ENCODE measurements around the gene PRM2.

PRM2 gene

GRCh38 chr16:11231367-11231970 is 44.8 kb downstream of the PRM2 start:
- H3K4me2 ChIP-seq (ENCODE audit: low read depth, low read length, poor library complexity, severe bottlenecking), result no peak overlapping the region
- no peaks in the 10 kb centered on the region for H4K20me1 ChIP-seq (ENCODE audit: low read depth, low read length)
- H3F3A ChIP-seq (ENCODE audit: insufficient read depth), result no peaks in the 10 kb centered on the region
- H3K79me2 ChIP-seq (ENCODE audit: insufficient read depth, low read length), result no peaks in the 10 kb centered on the region
- H2AFZ ChIP-seq (ENCODE audit: low read depth, low read length, severe bottlenecking), result no peak overlapping the region
- no peaks in the 10 kb centered on the region for H3K9me3 ChIP-seq (ENCODE audit: insufficient read depth, low read length)
- H3K4me3 ChIP-seq (ENCODE audit: insufficient read depth, low read length, poor library complexity, severe bottlenecking), result no peak overlapping the region
- H3K36me3 ChIP-seq (ENCODE audit: low read length), result no peaks in the 10 kb centered on the region
- no peak overlapping the region for H3K27ac ChIP-seq (ENCODE audit: low read depth, low read length)
- H3K9ac ChIP-seq (ENCODE audit: low read length), result no peak overlapping the region
- H3K9me2 ChIP-seq (replicated peaks; ENCODE audit: insufficient read depth, low read length), result no peaks in the 10 kb centered on the region
- H3K27me3 ChIP-seq (ENCODE audit: low read length), result no peaks in the 10 kb centered on the region
- TF ChIP-seq CTCF (IDR thresholded peaks at IDR 0.05; ENCODE audit: insufficient read depth, low read length, poor library complexity, severe bottlenecking) (no peak), EZH2phosphoT487 (conservative IDR thresholded peaks at IDR 0.05; ENCODE audit: low read length) (no peak)

GRCh38 chr16:11229906-11230305 is 46.4 kb downstream of the PRM2 start:
- H3K4me2 ChIP-seq (ENCODE audit: low read depth, low read length, poor library complexity, severe bottlenecking), result no peak overlapping the region
- H3K9me3 ChIP-seq (ENCODE audit: insufficient read depth, low read length), result no peaks in the 10 kb centered on the region
- no peaks in the 10 kb centered on the region for H3K79me2 ChIP-seq (ENCODE audit: insufficient read depth, low read length)
- no peaks in the 10 kb centered on the region for H3K27me3 ChIP-seq (ENCODE audit: low read length)
- no peaks in the 10 kb centered on the region for H3K9me2 ChIP-seq (replicated peaks; ENCODE audit: insufficient read depth, low read length)
- H3F3A ChIP-seq (ENCODE audit: insufficient read depth), result no peaks in the 10 kb centered on the region
- no peak overlapping the region for H3K9ac ChIP-seq (ENCODE audit: low read length)
- no peak overlapping the region for H3K27ac ChIP-seq (ENCODE audit: low read depth, low read length)
- no peak overlapping the region for H3K4me3 ChIP-seq (ENCODE audit: insufficient read depth, low read length, poor library complexity, severe bottlenecking)
- TF ChIP-seq CTCF (IDR thresholded peaks at IDR 0.05; ENCODE audit: insufficient read depth, low read length, poor library complexity, severe bottlenecking) (no peak), EZH2phosphoT487 (conservative IDR thresholded peaks at IDR 0.05; ENCODE audit: low read length) (no peak)
- no peaks in the 10 kb centered on the region for H4K20me1 ChIP-seq (ENCODE audit: low read depth, low read length)
- H3K36me3 ChIP-seq (ENCODE audit: low read length), result no peaks in the 10 kb centered on the region
- H2AFZ ChIP-seq (ENCODE audit: low read depth, low read length, severe bottlenecking), result no peak overlapping the region

- Histone ChIP-seq H3K79me2 (ENCODE audit: insufficient read depth, low read length) (no peaks in the 10 kb centered on the region), H2AFZ (ENCODE audit: low read depth, low read length, severe bottlenecking) (no peak overlapping the region), H3F3A (ENCODE audit: insufficient read depth) (no peaks in the 10 kb centered on the region), H3K9ac (ENCODE audit: low read length) (no peak overlapping the region), H3K9me2 (replicated peaks; ENCODE audit: insufficient read depth, low read length) (no peaks in the 10 kb centered on the region), H3K27me3 (ENCODE audit: low read length) (no peaks in the 10 kb centered on the region), H3K4me3 (ENCODE audit: insufficient read depth, low read length, poor library complexity, severe bottlenecking) (no peak overlapping the region), H3K9me3 (ENCODE audit: insufficient read depth, low read length) (no peaks in the 10 kb centered on the region), H3K27ac (ENCODE audit: low read depth, low read length) (no peak overlapping the region), H4K20me1 (ENCODE audit: low read depth, low read length) (no peaks in the 10 kb centered on the region), H3K4me2 (ENCODE audit: low read depth, low read length, poor library complexity, severe bottlenecking) (no peak overlapping the region), H3K36me3 (ENCODE audit: low read length) (no peaks in the 10 kb centered on the region)
- no peak for TF ChIP-seq EZH2phosphoT487 (conservative IDR thresholded peaks at IDR 0.05; ENCODE audit: low read length)
Observed at GRCh38 chr16:11229432-11229831, 46.8 kb downstream of the PRM2 start.

- no peaks in the 10 kb centered on the region for H3K36me3 ChIP-seq (ENCODE audit: low read length)
- no peak overlapping the region for H3K4me3 ChIP-seq (ENCODE audit: insufficient read depth, low read length, poor library complexity, severe bottlenecking)
- TF ChIP-seq EZH2phosphoT487 (conservative IDR thresholded peaks at IDR 0.05; ENCODE audit: low read length) (no peak), CTCF (IDR thresholded peaks at IDR 0.05; ENCODE audit: insufficient read depth, low read length, poor library complexity, severe bottlenecking) (no peak)
- H3K27me3 ChIP-seq (ENCODE audit: low read length), result no peaks in the 10 kb centered on the region
- no peaks in the 10 kb centered on the region for H3K9me3 ChIP-seq (ENCODE audit: insufficient read depth, low read length)
- peak overlapping the region; percentile 16 for H3K4me2 ChIP-seq (ENCODE audit: low read depth, low read length, poor library complexity, severe bottlenecking)
- H3K9me2 ChIP-seq (replicated peaks; ENCODE audit: insufficient read depth, low read length), result no peaks in the 10 kb centered on the region
- H4K20me1 ChIP-seq (ENCODE audit: low read depth, low read length), result no peaks in the 10 kb centered on the region
- no peak overlapping the region for H3K27ac ChIP-seq (ENCODE audit: low read depth, low read length)
- H3K79me2 ChIP-seq (ENCODE audit: insufficient read depth, low read length), result no peaks in the 10 kb centered on the region
- H3K9ac ChIP-seq (ENCODE audit: low read length), result no peak overlapping the region
- H2AFZ ChIP-seq (ENCODE audit: low read depth, low read length, severe bottlenecking), result no peak overlapping the region
- H3F3A ChIP-seq (ENCODE audit: insufficient read depth), result no peaks in the 10 kb centered on the region
Observed at GRCh38 chr16:11225677-11226549, 50.4 kb downstream of the PRM2 start.
